Measurements from ENCODE around the gene ITPKC.
"Not testable (repeated sequence)": the region's sequence is repeated elsewhere in the genome, so short reads cannot be mapped to it uniquely, and the experiment has no call there.

DNA sequence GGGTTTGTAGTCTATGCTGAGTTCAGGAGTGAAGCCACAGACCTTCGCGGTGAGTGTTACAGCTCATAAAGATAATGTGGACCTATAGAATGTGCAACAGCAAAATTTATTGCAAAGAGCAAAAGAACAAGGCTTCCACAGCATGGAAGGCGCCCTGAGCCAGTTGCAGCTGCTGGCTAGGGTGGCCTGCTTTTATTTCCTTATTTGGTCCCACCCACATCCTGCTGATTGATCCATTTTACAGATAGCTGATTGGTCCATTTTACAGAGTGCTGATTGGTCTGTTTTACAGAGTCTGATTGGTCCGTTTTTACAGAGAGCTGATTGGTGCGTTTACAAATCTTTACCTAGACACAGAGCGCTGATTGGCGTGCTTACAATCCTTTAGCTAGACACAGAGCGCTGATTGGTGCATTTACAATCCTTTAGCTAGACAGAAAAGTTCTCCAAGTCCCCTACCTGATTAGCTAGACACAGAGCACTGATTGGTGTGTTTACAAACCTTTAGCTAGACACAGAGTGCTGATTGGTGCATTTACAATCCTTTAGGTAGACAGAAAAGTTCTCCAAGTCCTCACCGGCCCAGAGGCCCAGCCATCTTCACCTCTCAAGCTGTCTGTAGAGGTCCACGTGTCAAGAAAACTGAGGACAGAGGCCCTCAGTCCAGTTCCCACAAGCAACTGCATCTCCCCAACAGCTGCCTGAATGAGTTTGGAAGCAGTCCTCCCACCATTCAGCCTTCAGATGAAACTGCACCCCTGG lies 54.4 kb downstream of the ITPKC start:
- TF ChIP-seq, protein P1, sequence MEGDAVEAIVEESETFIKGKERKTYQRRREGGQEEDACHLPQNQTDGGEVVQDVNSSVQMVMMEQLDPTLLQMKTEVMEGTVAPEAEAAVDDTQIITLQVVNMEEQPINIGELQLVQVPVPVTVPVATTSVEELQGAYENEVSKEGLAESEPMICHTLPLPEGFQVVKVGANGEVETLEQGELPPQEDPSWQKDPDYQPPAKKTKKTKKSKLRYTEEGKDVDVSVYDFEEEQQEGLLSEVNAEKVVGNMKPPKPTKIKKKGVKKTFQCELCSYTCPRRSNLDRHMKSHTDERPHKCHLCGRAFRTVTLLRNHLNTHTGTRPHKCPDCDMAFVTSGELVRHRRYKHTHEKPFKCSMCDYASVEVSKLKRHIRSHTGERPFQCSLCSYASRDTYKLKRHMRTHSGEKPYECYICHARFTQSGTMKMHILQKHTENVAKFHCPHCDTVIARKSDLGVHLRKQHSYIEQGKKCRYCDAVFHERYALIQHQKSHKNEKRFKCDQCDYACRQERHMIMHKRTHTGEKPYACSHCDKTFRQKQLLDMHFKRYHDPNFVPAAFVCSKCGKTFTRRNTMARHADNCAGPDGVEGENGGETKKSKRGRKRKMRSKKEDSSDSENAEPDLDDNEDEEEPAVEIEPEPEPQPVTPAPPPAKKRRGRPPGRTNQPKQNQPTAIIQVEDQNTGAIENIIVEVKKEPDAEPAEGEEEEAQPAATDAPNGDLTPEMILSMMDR (IDR thresholded peaks at IDR 0.05): not testable (repeated sequence)
- not testable (repeated sequence) for TF ChIP-seq POLR2A (IDR thresholded peaks at IDR 0.05)
